HepG2 (cell line): ENCODE data around the gene COG4. TPM values are rescaled to one million over a fixed set of nuclear protein-coding genes. Genes with fewer than 3 reads are reported as not detected.

ENCODE experiments used
- EEA1 ChIP-seq: sonication (generic); formaldehyde crosslinking; IDR thresholded peaks from 2 replicates; pipeline ENCODE4 v1.5.1; 2020; ENCODE audit warnings: mild to moderate bottlenecking, missing genetic modification reagents, borderline replicate concordance
- FOSL1 ChIP-seq: sonication (generic); formaldehyde crosslinking; IDR thresholded peaks from 2 replicates; pipeline ENCODE4 v1.9.0; 2021; ENCODE audit warnings: missing genetic modification reagents, borderline replicate concordance
- GATAD1 ChIP-seq: IDR thresholded peaks from 2 replicates; pipeline ENCODE4 v1.6.1; 2016; ENCODE audit warnings: missing genetic modification reagents, missing compliant biosample characterization
- KAT7 ChIP-seq: IDR thresholded peaks from 2 replicates; pipeline ENCODE4 v1.6.1; 2018; ENCODE audit warnings: borderline replicate concordance, missing compliant biosample characterization
- KAT8 ChIP-seq: IDR thresholded peaks from 2 replicates; pipeline ENCODE4 v1.6.1; 2016; ENCODE audit warnings: missing genetic modification reagents, missing compliant biosample characterization
- MED13 ChIP-seq: sonication (generic); formaldehyde crosslinking; IDR thresholded peaks from 2 replicates; pipeline ENCODE4 v1.5.0; 2020; ENCODE audit warnings: missing genetic modification reagents
- NCOA1 ChIP-seq: sonication (generic); formaldehyde crosslinking; IDR thresholded peaks from 2 replicates; pipeline ENCODE4 v1.9.0; 2021; ENCODE audit warnings: missing genetic modification reagents
- NRL ChIP-seq: sonication (generic); formaldehyde crosslinking; IDR thresholded peaks from 2 replicates; pipeline ENCODE4 v1.5.0; 2020; ENCODE audit warnings: missing genetic modification reagents, mild to moderate bottlenecking, moderate library complexity, borderline replicate concordance
- RFX5 ChIP-seq: IDR thresholded peaks from 2 replicates; pipeline ENCODE4 v1.6.1; 2011; ENCODE audit warnings: low read depth, low read length, improper control_type of control experiment
- RORA ChIP-seq: sonication (generic); formaldehyde crosslinking; IDR thresholded peaks from 2 replicates; pipeline ENCODE4 v1.5.0; 2020; ENCODE audit warnings: mild to moderate bottlenecking, missing genetic modification reagents, moderate library complexity
- TRIM24 ChIP-seq: sonication (generic); formaldehyde crosslinking; IDR thresholded peaks from 2 replicates; pipeline ENCODE4 v1.8.0; 2022; ENCODE audit warnings: mild to moderate bottlenecking, missing genetic modification reagents
- ZNF10 ChIP-seq: sonication (generic); formaldehyde crosslinking; IDR thresholded peaks from 2 replicates; pipeline ENCODE4 v1.4.0; 2020; ENCODE audit warnings: mild to moderate bottlenecking, low read depth, missing genetic modification reagents, borderline replicate concordance
- ZNF230 ChIP-seq: sonication (generic); formaldehyde crosslinking; IDR thresholded peaks from 2 replicates; pipeline ENCODE4 v1.4.0; 2020; ENCODE audit warnings: mild to moderate bottlenecking, missing genetic modification reagents
- ZNF343 ChIP-seq: sonication (generic); formaldehyde crosslinking; IDR thresholded peaks from 2 replicates; pipeline ENCODE4 v1.4.0; 2020; ENCODE audit warnings: mild to moderate bottlenecking, missing genetic modification reagents
- ZNF552 ChIP-seq: sonication (generic); formaldehyde crosslinking; IDR thresholded peaks from 2 replicates; pipeline ENCODE4 v1.9.0; 2022; ENCODE audit warnings: missing genetic modification reagents, mild to moderate bottlenecking, borderline replicate concordance
- ZNF556 ChIP-seq: sonication (generic); formaldehyde crosslinking; IDR thresholded peaks from 2 replicates; pipeline ENCODE4 v1.4.0; 2020; ENCODE audit warnings: mild to moderate bottlenecking, missing genetic modification reagents, borderline replicate concordance
- ZNF563 ChIP-seq: sonication (generic); formaldehyde crosslinking; IDR thresholded peaks from 2 replicates; pipeline ENCODE4 v1.8.0; 2022; ENCODE audit warnings: mild to moderate bottlenecking, moderate library complexity, missing genetic modification reagents
- polyA plus RNA-seq, 8 experiments: library from polyadenylated mRNA; depleted of rRNA in 3 of 8; stranded (reverse) in 7 of 8; unstranded in 1 of 8; fragments of >200 nt; fragmentation: Illumina TruSeq in 4 of 8; extraction: Trizol in 4 of 8; gene quantifications; 2 replicates each; pipeline versions ENCODE4 v1.2.1 to v1.2.3, GENCODE V29; 2011 to 2016; ENCODE audit warnings: low read depth in 4 of 8, missing spikeins in 1 of 8, mixed read lengths in 1 of 8; ENCODE audit not compliant: insufficient read depth in 1 of 8
- total RNA-seq, 5 experiments: library from RNA; depleted of rRNA; stranded (reverse); fragments of >200 nt; fragmentation: Illumina TruSeq; extraction: Trizol; gene quantifications; 2 replicates each; pipeline ENCODE4 v1.2.3, GENCODE V29; 2016; ENCODE audit warnings: low read depth in 1 of 5
- TF ChIP-seq, protein P1 (sequence below): sonication (generic); formaldehyde crosslinking; IDR thresholded peaks from 2 replicates; pipeline ENCODE4 v1.4.0; 2020; ENCODE audit warnings: missing genetic modification reagents, mild to moderate bottlenecking, borderline replicate concordance
- TF ChIP-seq, protein P2 (sequence below): sonication (generic); formaldehyde crosslinking; IDR thresholded peaks from 2 replicates; pipeline ENCODE4 v1.4.0; 2020; ENCODE audit warnings: mild to moderate bottlenecking, missing genetic modification reagents
- TF ChIP-seq, protein P3 (sequence below): sonication (generic); formaldehyde crosslinking; IDR thresholded peaks from 2 replicates; pipeline ENCODE4 v1.8.1; 2023; ENCODE audit warnings: missing genetic modification reagents, inconsistent platforms, borderline replicate concordance
- TF ChIP-seq, protein P4 (sequence below): sonication (generic); formaldehyde crosslinking; conservative IDR thresholded peaks from 2 replicates; pipeline ENCODE4 v1.4.0; 2020; ENCODE audit warnings: missing genetic modification reagents
- TF ChIP-seq, protein P5 (sequence below): sonication (generic); formaldehyde crosslinking; IDR thresholded peaks from 2 replicates; pipeline ENCODE4 v1.4.0; 2020; ENCODE audit warnings: missing genetic modification reagents, borderline replicate concordance

Gene COG4
- total and polyA plus RNA-seq, 2 of the 13 experiments (the other 11 are each of a cell fraction or from before 2014, with no cell fraction given) = 51.1 to 73.8 TPM

DNA sequence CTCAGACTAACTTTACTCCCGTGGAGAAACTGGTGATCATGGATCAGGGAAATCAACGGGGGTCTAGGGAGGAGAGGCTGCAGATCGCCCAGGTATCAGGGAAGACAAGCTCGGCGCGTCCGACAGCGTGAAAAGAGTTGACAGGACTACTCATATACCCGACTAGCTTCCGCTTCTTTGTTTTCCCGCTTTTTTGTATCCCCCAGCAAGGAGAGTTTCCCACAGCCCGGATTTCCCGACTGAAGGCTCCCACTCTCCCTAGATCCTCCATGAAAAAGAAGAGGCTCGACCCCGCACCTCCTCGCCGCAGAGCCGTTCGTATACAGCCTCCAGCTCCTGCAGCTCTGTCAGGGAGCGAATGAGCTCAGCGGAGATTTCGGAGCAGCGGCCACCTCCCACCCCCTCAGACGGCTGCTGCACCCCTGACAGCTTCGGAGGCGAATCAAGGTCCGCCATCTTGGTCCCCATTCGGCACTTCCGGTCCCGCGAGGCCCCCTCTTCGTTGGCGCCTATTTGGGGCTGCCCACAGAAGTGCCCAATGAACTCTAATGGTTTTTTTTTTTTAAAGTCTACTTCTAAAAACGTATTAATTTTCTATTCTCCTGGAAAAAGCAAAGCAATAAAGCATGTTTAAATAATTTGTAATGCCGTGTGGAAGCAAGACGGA lies at the start of gene COG4 (continued):
- peak; percentile 75; the same call in 1 of the 2 replicates for TF ChIP-seq NRL (CRISPR knock-in tag)
- TF ChIP-seq ZNF552 (CRISPR knock-in tag) = no peak
- TF ChIP-seq MED13 (CRISPR knock-in tag) = no peak
- TF ChIP-seq ZNF343 = no peak
- peak; percentile 98 for TF ChIP-seq GATAD1 (CRISPR knock-in tag)
- TF ChIP-seq, protein P1, sequence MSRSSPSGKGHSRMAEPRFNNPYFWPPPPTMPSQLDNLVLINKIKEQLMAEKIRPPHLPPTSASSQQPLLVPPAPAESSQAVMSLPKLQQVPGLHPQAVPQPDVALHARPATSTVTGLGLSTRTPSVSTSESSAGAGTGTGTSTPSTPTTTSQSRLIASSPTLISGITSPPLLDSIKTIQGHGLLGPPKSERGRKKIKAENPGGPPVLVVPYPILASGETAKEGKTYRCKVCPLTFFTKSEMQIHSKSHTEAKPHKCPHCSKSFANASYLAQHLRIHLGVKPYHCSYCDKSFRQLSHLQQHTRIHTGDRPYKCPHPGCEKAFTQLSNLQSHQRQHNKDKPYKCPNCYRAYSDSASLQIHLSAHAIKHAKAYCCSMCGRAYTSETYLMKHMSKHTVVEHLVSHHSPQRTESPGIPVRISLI = peak; percentile 96
- no peak for TF ChIP-seq RFX5
- TF ChIP-seq ZNF563 (CRISPR knock-in tag) = no peak
- no peak for TF ChIP-seq ZNF556 (CRISPR knock-in tag)
- TF ChIP-seq, protein P2, sequence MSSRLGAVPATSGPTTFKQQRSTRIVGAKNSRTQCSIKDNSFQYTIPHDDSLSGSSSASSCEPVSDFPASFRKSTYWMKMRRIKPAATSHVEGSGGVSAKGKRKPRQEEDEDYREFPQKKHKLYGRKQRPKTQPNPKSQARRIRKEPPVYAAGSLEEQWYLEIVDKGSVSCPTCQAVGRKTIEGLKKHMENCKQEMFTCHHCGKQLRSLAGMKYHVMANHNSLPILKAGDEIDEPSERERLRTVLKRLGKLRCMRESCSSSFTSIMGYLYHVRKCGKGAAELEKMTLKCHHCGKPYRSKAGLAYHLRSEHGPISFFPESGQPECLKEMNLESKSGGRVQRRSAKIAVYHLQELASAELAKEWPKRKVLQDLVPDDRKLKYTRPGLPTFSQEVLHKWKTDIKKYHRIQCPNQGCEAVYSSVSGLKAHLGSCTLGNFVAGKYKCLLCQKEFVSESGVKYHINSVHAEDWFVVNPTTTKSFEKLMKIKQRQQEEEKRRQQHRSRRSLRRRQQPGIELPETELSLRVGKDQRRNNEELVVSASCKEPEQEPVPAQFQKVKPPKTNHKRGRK (CRISPR knock-in tag) = no peak
- TF ChIP-seq, protein P3, sequence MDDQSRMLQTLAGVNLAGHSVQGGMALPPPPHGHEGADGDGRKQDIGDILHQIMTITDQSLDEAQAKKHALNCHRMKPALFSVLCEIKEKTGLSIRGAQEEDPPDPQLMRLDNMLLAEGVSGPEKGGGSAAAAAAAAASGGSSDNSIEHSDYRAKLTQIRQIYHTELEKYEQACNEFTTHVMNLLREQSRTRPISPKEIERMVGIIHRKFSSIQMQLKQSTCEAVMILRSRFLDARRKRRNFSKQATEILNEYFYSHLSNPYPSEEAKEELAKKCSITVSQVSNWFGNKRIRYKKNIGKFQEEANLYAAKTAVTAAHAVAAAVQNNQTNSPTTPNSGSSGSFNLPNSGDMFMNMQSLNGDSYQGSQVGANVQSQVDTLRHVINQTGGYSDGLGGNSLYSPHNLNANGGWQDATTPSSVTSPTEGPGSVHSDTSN (CRISPR knock-in tag) = no peak
- TF ChIP-seq NCOA1 (CRISPR knock-in tag) = no peak
- peak; percentile 95 for TF ChIP-seq KAT8
- TF ChIP-seq FOSL1 (CRISPR knock-in tag) = no peak
- TF ChIP-seq, protein P4, sequence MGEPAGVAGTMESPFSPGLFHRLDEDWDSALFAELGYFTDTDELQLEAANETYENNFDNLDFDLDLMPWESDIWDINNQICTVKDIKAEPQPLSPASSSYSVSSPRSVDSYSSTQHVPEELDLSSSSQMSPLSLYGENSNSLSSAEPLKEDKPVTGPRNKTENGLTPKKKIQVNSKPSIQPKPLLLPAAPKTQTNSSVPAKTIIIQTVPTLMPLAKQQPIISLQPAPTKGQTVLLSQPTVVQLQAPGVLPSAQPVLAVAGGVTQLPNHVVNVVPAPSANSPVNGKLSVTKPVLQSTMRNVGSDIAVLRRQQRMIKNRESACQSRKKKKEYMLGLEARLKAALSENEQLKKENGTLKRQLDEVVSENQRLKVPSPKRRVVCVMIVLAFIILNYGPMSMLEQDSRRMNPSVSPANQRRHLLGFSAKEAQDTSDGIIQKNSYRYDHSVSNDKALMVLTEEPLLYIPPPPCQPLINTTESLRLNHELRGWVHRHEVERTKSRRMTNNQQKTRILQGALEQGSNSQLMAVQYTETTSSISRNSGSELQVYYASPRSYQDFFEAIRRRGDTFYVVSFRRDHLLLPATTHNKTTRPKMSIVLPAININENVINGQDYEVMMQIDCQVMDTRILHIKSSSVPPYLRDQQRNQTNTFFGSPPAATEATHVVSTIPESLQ = no peak
- TF ChIP-seq TRIM24 (CRISPR knock-in tag) = no peak
- TF ChIP-seq KAT7 (CRISPR knock-in tag) = no peak
- TF ChIP-seq RORA (CRISPR knock-in tag) = no peak
- TF ChIP-seq, protein P5, sequence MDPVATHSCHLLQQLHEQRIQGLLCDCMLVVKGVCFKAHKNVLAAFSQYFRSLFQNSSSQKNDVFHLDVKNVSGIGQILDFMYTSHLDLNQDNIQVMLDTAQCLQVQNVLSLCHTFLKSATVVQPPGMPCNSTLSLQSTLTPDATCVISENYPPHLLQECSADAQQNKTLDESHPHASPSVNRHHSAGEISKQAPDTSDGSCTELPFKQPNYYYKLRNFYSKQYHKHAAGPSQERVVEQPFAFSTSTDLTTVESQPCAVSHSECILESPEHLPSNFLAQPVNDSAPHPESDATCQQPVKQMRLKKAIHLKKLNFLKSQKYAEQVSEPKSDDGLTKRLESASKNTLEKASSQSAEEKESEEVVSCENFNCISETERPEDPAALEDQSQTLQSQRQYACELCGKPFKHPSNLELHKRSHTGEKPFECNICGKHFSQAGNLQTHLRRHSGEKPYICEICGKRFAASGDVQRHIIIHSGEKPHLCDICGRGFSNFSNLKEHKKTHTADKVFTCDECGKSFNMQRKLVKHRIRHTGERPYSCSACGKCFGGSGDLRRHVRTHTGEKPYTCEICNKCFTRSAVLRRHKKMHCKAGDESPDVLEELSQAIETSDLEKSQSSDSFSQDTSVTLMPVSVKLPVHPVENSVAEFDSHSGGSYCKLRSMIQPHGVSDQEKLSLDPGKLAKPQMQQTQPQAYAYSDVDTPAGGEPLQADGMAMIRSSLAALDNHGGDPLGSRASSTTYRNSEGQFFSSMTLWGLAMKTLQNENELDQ (CRISPR knock-in tag) = no peak
- 0 out of 2 replicates have a peak, but pooled peaks have one; percentile 53 for TF ChIP-seq ZNF230 (CRISPR knock-in tag)
- TF ChIP-seq EEA1 = no peak
- no peak for TF ChIP-seq ZNF10 (CRISPR knock-in tag)
